CD4-positive, alpha-beta T cell treated with Interleukin-21 for 1 hour (primary cell): ENCODE results near the gene PTMA.
"Not testable (repeated sequence)": the region's sequence is repeated elsewhere in the genome, so short reads cannot be mapped to it uniquely, and the experiment has no call there.

ENCODE experiments used
- DNase-seq: peaks from one replicate; pipeline ENCODE4 v3.0.0-alpha.2; 2020

Gene PTMA

DNA sequence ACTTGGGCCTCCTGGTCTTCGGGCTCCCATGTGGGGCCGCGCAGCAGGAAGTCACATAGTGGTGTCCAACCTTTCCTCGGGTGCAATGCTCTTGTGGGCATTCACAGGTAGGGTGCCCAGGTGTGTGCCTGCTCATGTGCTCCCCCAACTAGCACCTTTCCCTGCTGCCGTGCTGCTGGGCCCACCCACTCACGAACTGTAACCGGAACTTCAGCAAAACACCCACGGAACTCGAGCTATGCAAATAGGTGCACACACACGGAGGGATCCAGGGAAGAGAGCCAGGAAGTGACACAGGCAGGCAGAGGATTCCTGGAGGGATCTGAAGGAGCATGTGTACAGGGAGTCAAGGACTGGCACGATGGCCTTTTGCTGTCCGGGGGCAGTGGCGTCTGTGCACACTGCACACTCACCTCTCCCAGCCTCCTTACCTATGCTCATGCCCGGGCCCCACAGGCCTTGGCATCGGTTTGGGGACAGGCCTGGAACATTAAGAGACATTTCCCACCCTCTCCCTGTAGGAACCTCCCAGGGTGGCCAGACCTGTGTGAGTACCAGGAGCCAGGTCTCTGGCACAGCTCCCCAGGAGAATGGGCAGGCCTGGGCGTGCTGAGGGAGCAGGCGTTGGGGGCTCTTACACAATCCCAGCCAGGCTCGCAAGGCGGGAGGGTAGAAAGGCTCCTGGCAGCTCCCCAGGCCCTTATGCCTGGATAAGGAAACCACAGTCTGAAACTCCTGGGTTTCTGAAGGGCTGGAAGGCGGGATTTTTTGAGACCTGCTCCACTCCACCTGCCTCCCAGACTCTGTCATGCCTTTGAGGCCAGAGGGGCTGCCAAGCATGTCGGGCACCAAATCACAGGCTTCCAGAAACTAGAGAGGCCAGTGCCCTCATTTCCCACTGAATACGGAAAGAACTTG lies 6.6 kb upstream of the PTMA start:
- no peak for DNase-seq

- DNase-seq = no peak
These were observed 4.3 kb upstream of the PTMA start for GRCh38 chr2:231704017-231704416.

- DNase-seq = peak; percentile 98
These were observed 1.3 kb upstream of the PTMA start for GRCh38 chr2:231706731-231707624.

- DNase-seq = no peak
These were observed 749 bp upstream of the PTMA start for GRCh38 chr2:231707625-231707926.

GRCh38 chr2:231708773-231709635 lies 679 bp downstream of the PTMA start:
- peak; percentile 72 for DNase-seq

GRCh38 chr2:231709636-231709980 lies 1.3 kb downstream of the PTMA start:
- peak; percentile 55 for DNase-seq

- DNase-seq = peak; percentile 88
These were observed 1.9 kb downstream of the PTMA start for GRCh38 chr2:231709981-231710798.

GRCh38 chr2:231710799-231711676 lies 2.7 kb downstream of the PTMA start:
- DNase-seq = peak; percentile 28

GRCh38 chr2:231711677-231712450 lies 3.5 kb downstream of the PTMA start:
- peak; percentile 66 for DNase-seq

GRCh38 chr2:231712451-231713021 lies 4.2 kb downstream of the PTMA start:
- peak; percentile 54 for DNase-seq

DNA sequence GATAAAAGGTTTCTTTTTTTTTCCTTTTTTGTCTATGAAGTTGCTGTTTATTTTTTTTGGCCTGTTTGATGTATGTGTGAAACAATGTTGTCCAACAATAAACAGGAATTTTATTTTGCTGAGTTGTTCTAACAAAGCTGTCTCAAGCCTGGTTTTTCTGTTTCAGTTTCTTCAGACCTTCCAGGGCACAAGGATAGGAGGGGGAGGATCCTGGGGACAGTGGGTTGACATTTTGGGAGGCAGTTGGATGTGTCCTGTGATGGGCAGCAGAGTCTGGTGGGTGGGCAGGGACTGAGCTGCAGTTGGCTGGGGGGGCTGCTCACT lies 5.0 kb downstream of the PTMA start:
- DNase-seq = not testable (repeated sequence)

DNA sequence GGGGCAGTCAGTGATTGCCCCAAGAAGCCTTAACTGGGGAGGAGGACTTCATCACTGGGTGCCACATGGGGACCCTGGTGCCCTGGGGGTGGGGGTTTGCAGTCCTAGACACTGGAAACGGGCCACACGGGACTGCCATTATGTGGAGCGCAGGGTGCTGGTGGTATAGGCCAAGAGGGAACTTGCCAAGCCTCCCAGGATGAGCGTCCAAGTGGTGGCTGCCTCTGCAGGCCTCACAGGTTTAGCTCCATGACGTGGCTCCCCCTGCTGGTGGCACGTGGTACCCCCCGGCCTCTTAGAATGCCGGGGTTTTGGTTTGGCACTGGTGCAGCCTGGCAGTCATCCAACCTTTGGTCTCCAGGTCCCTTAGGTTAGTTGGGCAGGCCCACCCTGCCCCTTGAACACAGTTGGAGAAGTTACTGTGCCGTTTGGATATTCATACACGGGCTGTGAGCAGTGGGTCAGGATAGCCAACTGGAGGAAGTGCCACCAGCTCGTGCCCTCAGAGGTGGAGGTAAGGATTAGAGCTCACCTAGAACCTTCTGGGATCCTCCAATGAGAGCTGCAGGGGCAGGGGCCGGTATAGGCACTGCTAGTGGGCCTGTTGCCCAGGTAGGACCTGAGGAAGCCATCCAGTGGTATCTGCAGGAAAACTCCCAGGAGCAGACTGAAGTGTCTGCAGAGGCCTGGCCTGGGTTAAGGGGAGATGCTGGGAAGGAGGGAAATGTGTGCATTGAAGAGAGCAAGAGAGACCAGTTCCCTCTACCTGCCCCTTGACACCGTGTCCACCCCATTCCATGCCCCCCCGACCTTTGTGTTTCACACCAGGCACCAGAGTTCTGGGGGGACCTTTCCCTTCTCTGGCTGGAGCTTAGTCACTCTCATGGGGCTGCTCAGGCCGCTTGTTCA lies 5.7 kb downstream of the PTMA start:
- DNase-seq = peak; percentile 91

DNA sequence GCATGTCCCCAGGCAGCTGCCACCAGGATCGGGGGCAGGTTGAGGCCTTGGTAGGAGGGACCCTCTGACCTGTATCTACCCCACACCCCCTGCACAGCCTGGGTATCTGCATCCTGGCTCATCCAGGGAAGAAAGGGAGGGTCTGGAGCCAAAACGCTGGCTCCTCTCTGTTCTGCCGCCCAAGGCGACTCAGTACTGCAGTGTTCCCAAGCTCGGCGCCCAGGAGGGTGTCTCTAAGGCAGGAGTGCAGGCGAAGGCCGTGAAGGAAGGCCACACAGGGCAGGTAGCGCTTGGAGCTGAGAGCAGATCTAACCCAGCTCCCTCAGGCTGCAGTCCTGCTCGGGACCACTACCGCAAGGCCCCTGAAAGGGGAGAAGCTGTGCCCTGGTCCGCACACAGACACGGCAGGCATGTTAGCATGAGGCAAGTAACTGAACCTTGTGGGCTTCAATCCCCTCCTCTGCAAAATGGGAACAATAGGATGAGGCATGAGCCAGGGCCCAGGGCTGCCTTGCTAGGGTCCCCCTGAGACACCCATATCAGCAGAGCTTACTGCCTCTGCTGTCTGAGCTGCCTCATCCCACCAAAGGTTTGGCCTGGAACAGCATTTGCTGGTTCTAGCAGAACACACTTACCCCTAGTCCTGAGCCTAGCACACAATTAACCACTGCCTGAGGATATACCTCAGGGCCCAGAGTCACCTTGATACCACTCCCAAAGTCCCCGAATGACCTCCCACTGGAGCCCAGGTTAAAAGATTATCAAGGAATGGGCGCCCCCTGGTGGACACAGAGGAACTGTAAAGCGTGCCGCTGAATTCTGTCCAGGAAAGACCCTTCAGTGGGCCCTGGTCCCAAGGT lies 6.5 kb downstream of the PTMA start:
- DNase-seq = peak; percentile 83

GRCh38 chr2:231715499-231715837 lies 7.1 kb downstream of the PTMA start:
- no peak for DNase-seq

- peak; percentile 19 for DNase-seq
These were observed 7.8 kb downstream of the PTMA start for GRCh38 chr2:231715988-231716616.

GRCh38 chr2:231716666-231717280 lies 8.4 kb downstream of the PTMA start:
- DNase-seq = no peak
